ENCODE data around the gene SYNGR1. TPM values are rescaled to one million over a fixed set of nuclear protein-coding genes. Genes with fewer than 3 reads are reported as not detected.
"Not testable (repeated sequence)": the region's sequence is repeated elsewhere in the genome, so short reads cannot be mapped to it uniquely, and the experiment has no call there.

SYNGR1 gene
- total RNA-seq, 1 donor from 2014 or later: 49.5 TPM

DNA sequence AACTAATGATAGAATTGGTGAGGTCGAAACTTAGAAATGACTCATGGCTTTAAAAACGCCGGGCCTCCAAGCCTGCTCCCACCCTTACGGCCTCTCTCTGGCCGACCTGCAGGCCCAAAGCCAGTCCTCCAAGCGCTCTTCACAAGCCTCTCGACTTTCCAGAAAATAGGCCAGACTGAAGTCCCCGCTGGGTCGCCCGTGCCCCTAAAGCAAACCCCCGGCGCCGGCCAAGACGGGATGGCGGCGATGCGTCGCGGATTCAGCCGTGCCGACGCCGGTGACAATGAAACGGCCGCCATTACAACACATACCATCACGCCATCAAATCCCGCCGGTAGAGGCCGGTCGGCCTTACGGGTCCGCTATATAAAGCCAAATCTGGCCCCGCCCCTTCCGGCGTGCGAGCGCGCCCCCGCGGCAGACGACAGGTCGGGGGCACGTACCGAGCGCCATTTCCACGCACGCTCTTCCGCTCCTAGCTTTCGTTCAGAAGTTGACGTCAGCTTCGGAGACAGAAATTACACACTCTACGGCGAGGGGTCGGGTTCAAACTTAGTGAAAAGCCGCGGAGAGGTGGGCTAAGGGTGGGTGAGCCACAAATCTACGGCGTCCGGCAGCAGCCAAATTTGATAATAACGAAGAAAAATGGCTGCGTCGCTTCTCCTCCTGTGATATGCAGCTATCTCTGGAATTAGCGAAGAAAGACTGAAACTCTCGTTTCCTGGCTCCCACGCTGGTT is 30.3 kb upstream of the SYNGR1 start, which contains the start of gene RPL3:
TSS of gene RPL3 (minus strand) at position 340 of the 739 bp plus-strand sequence. CDS start at position 314, 26 bp downstream.
- Mint-ChIP-seq H3K4me3 (ENCODE audit: unreplicated experiment) (peak within 1 kb of the TSS; percentile 99), H3K9me3 (ENCODE audit: unreplicated experiment) (peaks cover 18% of the 10 kb centered on the region), H3K36me3 (ENCODE audit: unreplicated experiment) (no peaks in the 10 kb centered on the region), H3K27me3 (ENCODE audit: unreplicated experiment) (peaks cover 6% of the 10 kb centered on the region), H3K27ac (ENCODE audit: unreplicated experiment) (peak within 1 kb of the TSS; percentile 100), H3K4me1 (ENCODE audit: low read depth, unreplicated experiment) (peaks cover 15% of the 10 kb centered on the region)
- TF ChIP-seq, protein P1, sequence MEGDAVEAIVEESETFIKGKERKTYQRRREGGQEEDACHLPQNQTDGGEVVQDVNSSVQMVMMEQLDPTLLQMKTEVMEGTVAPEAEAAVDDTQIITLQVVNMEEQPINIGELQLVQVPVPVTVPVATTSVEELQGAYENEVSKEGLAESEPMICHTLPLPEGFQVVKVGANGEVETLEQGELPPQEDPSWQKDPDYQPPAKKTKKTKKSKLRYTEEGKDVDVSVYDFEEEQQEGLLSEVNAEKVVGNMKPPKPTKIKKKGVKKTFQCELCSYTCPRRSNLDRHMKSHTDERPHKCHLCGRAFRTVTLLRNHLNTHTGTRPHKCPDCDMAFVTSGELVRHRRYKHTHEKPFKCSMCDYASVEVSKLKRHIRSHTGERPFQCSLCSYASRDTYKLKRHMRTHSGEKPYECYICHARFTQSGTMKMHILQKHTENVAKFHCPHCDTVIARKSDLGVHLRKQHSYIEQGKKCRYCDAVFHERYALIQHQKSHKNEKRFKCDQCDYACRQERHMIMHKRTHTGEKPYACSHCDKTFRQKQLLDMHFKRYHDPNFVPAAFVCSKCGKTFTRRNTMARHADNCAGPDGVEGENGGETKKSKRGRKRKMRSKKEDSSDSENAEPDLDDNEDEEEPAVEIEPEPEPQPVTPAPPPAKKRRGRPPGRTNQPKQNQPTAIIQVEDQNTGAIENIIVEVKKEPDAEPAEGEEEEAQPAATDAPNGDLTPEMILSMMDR (IDR thresholded peaks at IDR 0.05; ENCODE audit: partially characterized antibody, unreplicated experiment): peak; percentile 16
- DNase-seq: peak; percentile 95

DNA sequence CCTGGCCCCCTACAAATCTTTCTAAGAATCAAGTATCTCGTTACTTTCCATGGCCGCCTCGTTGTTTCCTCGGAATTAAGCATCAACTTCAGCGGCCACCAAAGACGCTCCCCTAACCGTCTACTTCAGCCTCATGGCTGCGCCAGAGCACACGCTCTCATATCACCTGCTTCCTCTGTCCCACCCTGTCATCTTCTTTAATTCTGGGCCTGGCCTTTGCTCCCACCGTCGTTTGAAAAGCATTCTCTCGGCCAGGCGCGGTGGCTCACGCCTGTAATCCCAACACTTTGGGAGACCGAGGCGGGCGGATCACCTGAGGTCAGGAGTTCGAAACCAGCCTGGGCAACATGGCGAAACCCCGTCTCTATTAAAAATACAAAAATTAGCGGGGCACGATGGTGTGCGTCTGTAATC is 29.2 kb upstream of the SYNGR1 start:
- Mint-ChIP-seq H3K4me1 (ENCODE audit: low read depth, unreplicated experiment) (peaks cover 12% of the 10 kb centered on the region), H3K27ac (ENCODE audit: unreplicated experiment) (peak overlapping the region; percentile 100), H3K4me3 (ENCODE audit: unreplicated experiment) (peak overlapping the region; percentile 99), H3K9me3 (ENCODE audit: unreplicated experiment) (peaks cover 18% of the 10 kb centered on the region)
- not testable (repeated sequence) for DNase-seq; H3K36me3 Mint-ChIP-seq (ENCODE audit: unreplicated experiment); H3K27me3 Mint-ChIP-seq (ENCODE audit: unreplicated experiment)

DNA sequence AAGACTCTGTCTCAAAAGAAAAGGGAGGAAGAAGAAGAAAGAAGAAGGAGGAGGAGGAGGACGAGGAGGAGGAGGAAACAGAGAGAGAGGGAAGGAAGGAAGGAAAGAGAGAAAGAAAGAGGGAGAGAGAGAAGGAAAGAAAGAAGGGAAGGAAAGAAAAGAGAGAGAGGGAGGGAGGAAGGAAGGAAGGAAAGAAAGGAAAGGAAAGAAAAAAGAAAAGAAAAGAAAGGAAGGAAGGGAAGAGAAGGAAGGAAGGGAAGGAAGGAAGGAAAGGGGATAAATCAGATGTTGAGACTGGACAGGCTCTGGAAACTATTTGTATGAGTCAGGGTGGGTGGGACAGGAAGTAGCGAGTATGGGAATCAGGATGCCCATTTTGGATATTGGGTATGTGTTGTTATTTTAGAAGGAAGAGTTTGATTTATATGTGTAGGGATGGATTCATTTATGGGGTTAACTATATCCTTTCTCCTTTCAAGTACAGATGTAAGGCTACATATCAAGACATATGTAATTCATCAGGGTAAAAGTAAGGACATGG is 24.3 kb upstream of the SYNGR1 start:
- Mint-ChIP-seq H3K4me3 (ENCODE audit: unreplicated experiment) (no peak overlapping the region), H3K27me3 (ENCODE audit: unreplicated experiment) (peaks cover 3% of the 10 kb centered on the region), H3K4me1 (ENCODE audit: low read depth, unreplicated experiment) (peaks cover 6% of the 10 kb centered on the region), H3K27ac (ENCODE audit: unreplicated experiment) (no peak overlapping the region), H3K9me3 (ENCODE audit: unreplicated experiment) (peaks cover 4% of the 10 kb centered on the region), H3K36me3 (ENCODE audit: unreplicated experiment) (no peaks in the 10 kb centered on the region)
- TF ChIP-seq, protein P1 (IDR thresholded peaks at IDR 0.05; ENCODE audit: partially characterized antibody, unreplicated experiment): no peak
- no peak for DNase-seq

DNA sequence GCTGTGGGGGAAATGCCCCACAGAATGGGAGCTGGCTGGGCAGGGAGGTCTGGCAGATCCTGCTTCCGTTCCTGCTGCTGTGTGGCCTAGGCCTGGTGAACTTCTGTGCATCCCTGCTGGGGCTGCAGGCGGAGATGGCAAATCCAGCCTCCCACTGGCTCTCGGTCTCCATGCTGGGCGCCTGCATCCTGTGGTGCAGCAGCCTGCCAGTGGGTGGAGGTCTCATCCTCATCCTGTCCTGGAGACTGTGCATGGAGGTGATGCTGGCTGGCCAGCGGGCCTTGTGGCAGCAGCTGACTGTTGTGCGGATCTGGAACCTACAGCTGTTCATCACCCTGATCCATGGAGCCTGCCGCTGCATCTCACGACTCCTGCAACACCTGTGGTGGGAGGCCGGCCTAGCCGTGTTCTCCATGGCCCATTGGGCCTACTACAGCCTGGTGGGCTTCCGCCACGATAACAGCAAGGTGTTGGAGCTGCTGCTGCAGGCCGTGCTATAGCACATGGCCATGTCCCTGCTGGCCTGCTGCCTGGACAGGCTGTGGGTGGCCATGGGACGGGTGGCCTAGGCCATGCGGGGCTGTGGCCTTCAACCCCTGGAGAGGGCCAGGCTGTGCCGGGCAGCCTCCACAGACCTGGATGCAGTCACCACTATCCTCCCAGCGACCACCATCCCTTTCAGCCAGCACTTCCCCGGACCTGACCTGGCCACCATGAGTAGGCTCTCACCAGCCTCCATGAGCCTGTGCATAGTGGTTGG is 21.6 kb upstream of the SYNGR1 start:
- DNase-seq: no peak
- peaks cover 3% of the 10 kb centered on the region for H3K27me3 Mint-ChIP-seq (ENCODE audit: unreplicated experiment)
- H3K4me3 Mint-ChIP-seq (ENCODE audit: unreplicated experiment): no peak overlapping the region
- TF ChIP-seq, protein P1 (IDR thresholded peaks at IDR 0.05; ENCODE audit: partially characterized antibody, unreplicated experiment): no peak
- no peak overlapping the region for H3K27ac Mint-ChIP-seq (ENCODE audit: unreplicated experiment)
- peaks cover 4% of the 10 kb centered on the region for H3K9me3 Mint-ChIP-seq (ENCODE audit: unreplicated experiment)
- H3K36me3 Mint-ChIP-seq (ENCODE audit: unreplicated experiment): no peaks in the 10 kb centered on the region
- peaks cover 6% of the 10 kb centered on the region for H3K4me1 Mint-ChIP-seq (ENCODE audit: low read depth, unreplicated experiment)

DNA sequence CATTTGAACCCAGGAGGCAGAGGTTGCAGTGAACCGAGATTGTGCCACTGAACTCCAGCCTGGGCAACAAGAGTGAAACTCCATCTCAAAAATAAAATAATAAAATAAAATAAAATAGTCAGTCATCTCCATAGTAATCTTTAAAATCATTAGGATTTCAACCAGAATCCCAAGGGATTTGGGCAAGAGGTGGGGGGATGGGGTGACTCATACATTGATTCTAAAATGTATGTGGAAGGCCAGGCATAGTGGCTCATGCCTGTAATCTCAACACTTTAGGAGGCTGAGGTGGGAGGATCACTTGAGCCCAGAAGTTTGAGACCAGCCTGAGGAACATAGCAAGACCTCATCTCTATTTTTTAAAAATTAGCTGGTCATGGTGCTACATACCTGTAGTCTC is 19.2 kb upstream of the SYNGR1 start:
- H3K9me3 Mint-ChIP-seq (ENCODE audit: unreplicated experiment); H3K36me3 Mint-ChIP-seq (ENCODE audit: unreplicated experiment); H3K27me3 Mint-ChIP-seq (ENCODE audit: unreplicated experiment); DNase-seq; H3K27ac Mint-ChIP-seq (ENCODE audit: unreplicated experiment); H3K4me3 Mint-ChIP-seq (ENCODE audit: unreplicated experiment); H3K4me1 Mint-ChIP-seq (ENCODE audit: low read depth, unreplicated experiment): not testable (repeated sequence)
